HG03432 (cell line): ENCODE measurements around the gene NRG3.
A peak's percentile ranks its signal among the peaks of the same experiment; 100 is the strongest.

Source experiments
- ATAC-seq: cut with Tn5 transposase; IDR thresholded peaks from one replicate; pipeline ENCODE4 v1.9.1; 2021; ENCODE audit warnings: mild to moderate bottlenecking, moderate library complexity; ENCODE audit not compliant: unreplicated experiment

NRG3 gene

GRCh38 chr10:82452676-82453075 lies 577.7 kb downstream of the NRG3 start:
- ATAC-seq, result no peak

- ATAC-seq, result no peak
These were observed 578.8 kb downstream of the NRG3 start for GRCh38 chr10:82453678-82454293.

- ATAC-seq, result no peak
These were observed 588.0 kb downstream of the NRG3 start for GRCh38 chr10:82462910-82463551.

GRCh38 chr10:82463614-82464013 lies 588.6 kb downstream of the NRG3 start:
- no peak for ATAC-seq

- ATAC-seq, result no peak
These were observed 589.3 kb downstream of the NRG3 start for GRCh38 chr10:82464191-82464818.

- no peak for ATAC-seq
These were observed 590.0 kb downstream of the NRG3 start for GRCh38 chr10:82464966-82465365.

GRCh38 chr10:82468453-82468852 lies 593.5 kb downstream of the NRG3 start:
- no peak for ATAC-seq

- no peak for ATAC-seq
These were observed 597.7 kb downstream of the NRG3 start for GRCh38 chr10:82472406-82473335.

GRCh38 chr10:82477776-82478175 lies 602.8 kb downstream of the NRG3 start:
- no peak for ATAC-seq

- ATAC-seq, result no peak
These were observed 617.7 kb downstream of the NRG3 start for GRCh38 chr10:82492647-82493046.

GRCh38 chr10:82496114-82496513 lies 621.1 kb downstream of the NRG3 start:
- no peak for ATAC-seq

GRCh38 chr10:82497439-82497838 lies 622.4 kb downstream of the NRG3 start:
- no peak for ATAC-seq

- no peak for ATAC-seq
These were observed 624.0 kb downstream of the NRG3 start for GRCh38 chr10:82498976-82499375.

GRCh38 chr10:82505009-82505408 lies 630.0 kb downstream of the NRG3 start:
- peak; percentile 66 for ATAC-seq

GRCh38 chr10:82506680-82507376 lies 631.8 kb downstream of the NRG3 start:
- ATAC-seq, result no peak

GRCh38 chr10:82515256-82515655 lies 640.3 kb downstream of the NRG3 start:
- no peak for ATAC-seq

- ATAC-seq, result no peak
These were observed 654.1 kb downstream of the NRG3 start for GRCh38 chr10:82529062-82529461.

GRCh38 chr10:82535457-82535856 lies 660.5 kb downstream of the NRG3 start:
- ATAC-seq, result no peak

GRCh38 chr10:82536668-82537067 lies 661.7 kb downstream of the NRG3 start:
- ATAC-seq, result no peak

GRCh38 chr10:82538272-82538671 lies 663.3 kb downstream of the NRG3 start:
- no peak for ATAC-seq

GRCh38 chr10:82543631-82544030 lies 668.6 kb downstream of the NRG3 start:
- ATAC-seq, result no peak
